ENCODE measurements around the gene NIN.

- TF ChIP-seq CTCF (IDR thresholded peaks at IDR 0.05) (no peak), POLR2A (IDR thresholded peaks at IDR 0.05) (no peak)
These were observed 91.8 kb downstream of the NIN start for GRCh38 chr14:50739186-50739585.
